Mesenchymal stem cell (in vitro differentiated cells and primary cell): Measurements from ENCODE around the gene URB1.

Experiments
- DNase-seq: peaks from one replicate; pipeline ENCODE4 v3.0.0-alpha.2; 2013
- H2AFZ ChIP-seq: one replicate; pipeline ENCODE4 v1.6.1; 2013; ENCODE audit warnings: low read depth, mild to moderate bottlenecking, control low read depth, inconsistent platforms, low read length, moderate library complexity
- H2AK5ac ChIP-seq: 2 replicates; pipeline ENCODE4 v1.6.1; 2013; ENCODE audit warnings: low read length, moderate library complexity, mild to moderate bottlenecking, inconsistent platforms; ENCODE audit not compliant: severe bottlenecking
- H2BK120ac ChIP-seq: one replicate; pipeline ENCODE4 v1.6.1; 2013; ENCODE audit warnings: low read depth, mild to moderate bottlenecking, inconsistent platforms, low read length, moderate library complexity
- H2BK12ac ChIP-seq, 2 experiments: one replicate each; pipeline ENCODE4 v1.6.1; 2013; ENCODE audit warnings: inconsistent platforms in 2 of 2, low read length in 2 of 2, mild to moderate bottlenecking in 2 of 2, moderate library complexity in 2 of 2, control low read depth in 1 of 2
- H2BK15ac ChIP-seq: one replicate; pipeline ENCODE4 v1.6.1; 2013; ENCODE audit warnings: mild to moderate bottlenecking, low read depth, inconsistent platforms; ENCODE audit not compliant: poor library complexity, severe bottlenecking
- H2BK5ac ChIP-seq: 2 replicates; pipeline ENCODE4 v1.6.1; 2013; ENCODE audit warnings: low read depth, mild to moderate bottlenecking, low read length, control low read depth, inconsistent platforms; ENCODE audit not compliant: poor library complexity, severe bottlenecking
- H3K14ac ChIP-seq, 2 experiments: one replicate each; pipeline ENCODE4 v1.6.1; 2013; ENCODE audit warnings: inconsistent platforms in 2 of 2, low read length in 2 of 2, control low read depth in 1 of 2, mild to moderate bottlenecking in 1 of 2, moderate library complexity in 1 of 2
- H3K18ac ChIP-seq, 2 experiments: one replicate each; pipeline ENCODE4 v1.6.1; 2013; ENCODE audit warnings: inconsistent platforms in 2 of 2, low read length in 2 of 2, control low read depth in 1 of 2, low read depth in 1 of 2, mild to moderate bottlenecking in 1 of 2
- H3K23ac ChIP-seq, 2 experiments: one replicate each; pipeline ENCODE4 v1.6.1; 2013; ENCODE audit warnings: inconsistent platforms in 2 of 2, low read length in 2 of 2, mild to moderate bottlenecking in 2 of 2, moderate library complexity in 2 of 2, control low read depth in 1 of 2
- H3K27ac ChIP-seq: 2 replicates; pipeline ENCODE4 v1.5.1; 2013; ENCODE audit warnings: mild to moderate bottlenecking, moderate library complexity, low read length, control low read depth, inconsistent platforms; ENCODE audit not compliant: poor library complexity, severe bottlenecking
- H3K27me3 ChIP-seq, 2 experiments: 2 replicates each; pipeline versions ENCODE4 v1.6.1 to v1.7.0; 2013; ENCODE audit warnings: low read length in 2 of 2, mild to moderate bottlenecking in 2 of 2, moderate library complexity in 2 of 2, control low read depth in 1 of 2, inconsistent platforms in 1 of 2; ENCODE audit not compliant: control insufficient read depth in 1 of 2, insufficient read depth in 1 of 2
- H3K36me3 ChIP-seq, 2 experiments: 2 replicates each; pipeline versions ENCODE4 v1.6.1 to v1.7.0; 2013; ENCODE audit warnings: low read length in 2 of 2, control low read depth in 1 of 2, inconsistent platforms in 1 of 2, low read depth in 1 of 2, mild to moderate bottlenecking in 1 of 2; ENCODE audit not compliant: insufficient read depth in 2 of 2, control insufficient read depth in 1 of 2
- H3K4ac ChIP-seq, 2 experiments: one replicate each; pipeline ENCODE4 v1.6.1; 2013; ENCODE audit warnings: inconsistent platforms in 2 of 2, low read length in 2 of 2, mild to moderate bottlenecking in 2 of 2, moderate library complexity in 2 of 2, control low read depth in 1 of 2, low read depth in 1 of 2
- H3K4me1 ChIP-seq: 2 replicates; pipeline ENCODE4 v1.6.1; 2013; ENCODE audit warnings: low read depth, low read length, control low read depth; ENCODE audit not compliant: control insufficient read depth, insufficient read depth
- H3K4me2 ChIP-seq: 2 replicates; pipeline ENCODE4 v1.6.1; 2013; ENCODE audit warnings: low read length, mild to moderate bottlenecking, inconsistent platforms; ENCODE audit not compliant: poor library complexity, severe bottlenecking
- H3K4me3 ChIP-seq, 2 experiments: 2 replicates each; pipeline versions ENCODE4 v1.5.1 to v1.7.0; 2013; ENCODE audit warnings: low read length in 2 of 2, mild to moderate bottlenecking in 2 of 2, control low read depth in 1 of 2, low read depth in 1 of 2; ENCODE audit not compliant: insufficient read depth in 1 of 2
- H3K79me1 ChIP-seq: replicated peaks from 2 replicates; pipeline ENCODE4 v1.6.1; 2013; ENCODE audit warnings: mild to moderate bottlenecking, control low read depth, low read length, inconsistent platforms; ENCODE audit not compliant: poor library complexity, severe bottlenecking
- H3K9ac ChIP-seq: 2 replicates; pipeline ENCODE4 v1.7.0; 2013; ENCODE audit warnings: mild to moderate bottlenecking, low read length, moderate library complexity
- H3K9me3 ChIP-seq: 2 replicates; pipeline ENCODE4 v1.7.0; 2013; ENCODE audit warnings: mild to moderate bottlenecking, low read length; ENCODE audit not compliant: control insufficient read depth
- H4K8ac ChIP-seq: one replicate; pipeline ENCODE4 v1.6.1; 2013; ENCODE audit warnings: inconsistent platforms, mild to moderate bottlenecking, low read length, moderate library complexity
- H4K91ac ChIP-seq: one replicate; pipeline ENCODE4 v1.6.1; 2013; ENCODE audit warnings: mild to moderate bottlenecking, low read length, inconsistent platforms
- WGBS: methylation state at CpG from one replicate; pipeline ENCODE4 v1.1.7; 2013; ENCODE audit warnings: mixed read lengths; 5-methylcytosine and 5-hydroxymethylcytosine counted together

Gene URB1

GRCh38 chr21:32413697-32414578, 21.1 kb upstream of the URB1 start:
- H2BK15ac ChIP-seq, result no peak overlapping the region
- H3K4me1 ChIP-seq, result peaks cover 19% of the 10 kb centered on the region
- H3K9ac ChIP-seq, result peak overlapping the region; percentile 98
- H3K27ac ChIP-seq, result no peak overlapping the region
- H3K4me3 ChIP-seq, result peak overlapping the region in 1 of 2 experiments; percentile 90
- no peaks in the 10 kb centered on the region for H3K79me1 ChIP-seq
- no peak overlapping the region for H2BK5ac ChIP-seq
- no peak overlapping the region for H3K18ac ChIP-seq
- DNase-seq, result no peak
- no peak overlapping the region for H4K91ac ChIP-seq
- no peak overlapping the region for H2BK120ac ChIP-seq
- no peaks in the 10 kb centered on the region for H3K9me3 ChIP-seq
- no peak overlapping the region for H4K8ac ChIP-seq
- no peaks in the 10 kb centered on the region for H3K36me3 ChIP-seq
- no peak overlapping the region for H3K4ac ChIP-seq
- H2BK12ac ChIP-seq, result no peak overlapping the region
- H3K27me3 ChIP-seq, result peaks cover 0 to 66% of the 10 kb centered on the region in 2 experiments
- no peak overlapping the region for H3K14ac ChIP-seq
- no peak overlapping the region for H2AFZ ChIP-seq
- H2AK5ac ChIP-seq, result no peak overlapping the region
- WGBS, result 87% methylated on average over 6 of the region's 7 CpGs
- H3K4me2 ChIP-seq, result no peak overlapping the region
- H3K23ac ChIP-seq, result no peak overlapping the region

GRCh38 chr21:32413015-32413504, 20.2 kb upstream of the URB1 start:
- no peak overlapping the region for H2AK5ac ChIP-seq
- no peak overlapping the region for H2BK12ac ChIP-seq
- no peak overlapping the region for H2BK5ac ChIP-seq
- H3K27me3 ChIP-seq, result peaks cover 0 to 74% of the 10 kb centered on the region in 2 experiments
- no peak overlapping the region for H3K18ac ChIP-seq
- no peak overlapping the region for H3K4ac ChIP-seq
- H3K4me2 ChIP-seq, result peak overlapping the region; percentile 95
- peak overlapping the region in 1 of 2 experiments; percentile 90 for H3K4me3 ChIP-seq
- H2AFZ ChIP-seq, result no peak overlapping the region
- H3K27ac ChIP-seq, result no peak overlapping the region
- no peak for DNase-seq
- peaks cover 19% of the 10 kb centered on the region for H3K4me1 ChIP-seq
- H4K8ac ChIP-seq, result no peak overlapping the region
- H3K9ac ChIP-seq, result peak overlapping the region; percentile 98
- peak overlapping the region in 1 of 2 experiments; percentile 11 for H3K14ac ChIP-seq
- H3K23ac ChIP-seq, result no peak overlapping the region
- no peaks in the 10 kb centered on the region for H3K36me3 ChIP-seq
- no peaks in the 10 kb centered on the region for H3K9me3 ChIP-seq
- no peaks in the 10 kb centered on the region for H3K79me1 ChIP-seq
- H2BK15ac ChIP-seq, result no peak overlapping the region
- no peak overlapping the region for H4K91ac ChIP-seq
- 13% methylated on average over 32 of the region's 32 CpGs for WGBS
- no peak overlapping the region for H2BK120ac ChIP-seq

GRCh38 chr21:32412162-32413014, 19.6 kb upstream of the URB1 start, which contains the start of gene EVA1C:
TSS of gene EVA1C (plus strand) at chr21:32412706. CDS start at chr21:32412854, 148 bp downstream.
- peak within 1 kb of the TSS; percentile 47 to 90 for H3K4me3 ChIP-seq
- no peak for DNase-seq
- H2BK120ac ChIP-seq, result no peak within 1 kb of the TSS
- no peak within 1 kb of the TSS for H2BK15ac ChIP-seq
- no peak within 1 kb of the TSS for H3K4ac ChIP-seq
- H3K23ac ChIP-seq, result peak within 1 kb of the TSS in 1 of 2 experiments; percentile 80
- 2% methylated on average over 70 of the region's 104 CpGs for WGBS
- no peak within 1 kb of the TSS for H4K8ac ChIP-seq
- H3K9me3 ChIP-seq, result no peaks in the 10 kb centered on the region
- no peak within 1 kb of the TSS for H3K27ac ChIP-seq
- H2AFZ ChIP-seq, result peak within 1 kb of the TSS; percentile 77
- no peak within 1 kb of the TSS for H2AK5ac ChIP-seq
- H3K79me1 ChIP-seq, result no peaks in the 10 kb centered on the region
- H3K18ac ChIP-seq, result peak within 1 kb of the TSS in 1 of 2 experiments; percentile 38
- no peaks in the 10 kb centered on the region for H3K36me3 ChIP-seq
- H2BK12ac ChIP-seq, result no peak within 1 kb of the TSS
- peaks cover 19% of the 10 kb centered on the region for H3K4me1 ChIP-seq
- no peak within 1 kb of the TSS for H2BK5ac ChIP-seq
- H4K91ac ChIP-seq, result no peak within 1 kb of the TSS
- peak within 1 kb of the TSS in 1 of 2 experiments; percentile 19 for H3K14ac ChIP-seq
- H3K27me3 ChIP-seq, result peaks cover 0 to 72% of the 10 kb centered on the region in 2 experiments
- H3K9ac ChIP-seq, result peak within 1 kb of the TSS; percentile 98
- H3K4me2 ChIP-seq, result peak within 1 kb of the TSS; percentile 95
